HG03521 (cell line): ENCODE results near the gene MMP13.
"Not testable (repeated sequence)": the region's sequence is repeated elsewhere in the genome, so short reads cannot be mapped to it uniquely, and the experiment has no call there.

ENCODE experiments used
- ATAC-seq: cut with Tn5 transposase; IDR thresholded peaks from one replicate; pipeline ENCODE4 v1.9.1; 2021; ENCODE audit warnings: mild to moderate bottlenecking, moderate library complexity; ENCODE audit not compliant: unreplicated experiment

The MMP13 gene

GRCh38 chr11:102936864-102937509, 18.5 kb downstream of the MMP13 start:
- no peak for ATAC-seq

- ATAC-seq, result no peak
These were observed 20.0 kb downstream of the MMP13 start for GRCh38 chr11:102935514-102935913.

DNA sequence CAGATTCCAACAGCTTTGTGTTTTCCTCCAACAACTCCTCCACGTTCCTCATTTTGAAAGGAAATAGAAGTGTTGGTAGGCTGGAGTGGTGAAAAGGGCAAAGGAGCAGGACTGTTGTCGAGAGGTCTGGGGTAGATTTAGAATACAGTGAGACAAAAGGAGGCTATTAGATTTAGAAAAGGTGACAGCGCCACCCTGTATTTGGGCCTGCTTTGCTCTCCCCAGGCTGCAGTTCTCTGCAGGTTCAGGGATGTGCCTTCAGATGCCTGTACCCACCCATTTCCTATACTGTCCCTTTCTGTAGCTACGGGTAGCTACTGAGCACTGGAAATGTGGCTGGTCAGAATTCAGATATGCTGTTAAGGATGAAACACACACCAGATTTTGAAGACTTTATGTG, 20.8 kb downstream of the MMP13 start:
- no peak for ATAC-seq

- ATAC-seq, result peak; percentile 47
These were observed 21.9 kb downstream of the MMP13 start for GRCh38 chr11:102933627-102934026.

DNA sequence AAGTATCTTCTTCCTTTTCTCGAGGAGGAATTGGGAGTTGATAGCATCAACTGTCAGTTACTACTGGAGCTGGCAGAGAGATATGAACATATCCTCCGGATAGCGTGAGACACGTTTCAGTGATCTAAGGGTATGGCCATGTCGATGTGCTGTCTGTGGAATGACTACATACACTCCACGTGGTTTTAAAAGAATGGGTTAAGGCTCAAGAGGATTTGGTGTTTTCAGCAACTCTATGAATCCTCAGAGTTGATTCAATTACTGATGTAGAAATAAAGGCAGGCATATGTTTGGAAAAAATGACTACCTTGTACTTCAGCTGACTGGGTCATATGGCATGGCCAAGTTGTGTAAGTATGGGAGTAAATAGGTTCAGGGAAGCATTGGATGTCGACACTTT, 22.9 kb downstream of the MMP13 start:
- ATAC-seq, result no peak

DNA sequence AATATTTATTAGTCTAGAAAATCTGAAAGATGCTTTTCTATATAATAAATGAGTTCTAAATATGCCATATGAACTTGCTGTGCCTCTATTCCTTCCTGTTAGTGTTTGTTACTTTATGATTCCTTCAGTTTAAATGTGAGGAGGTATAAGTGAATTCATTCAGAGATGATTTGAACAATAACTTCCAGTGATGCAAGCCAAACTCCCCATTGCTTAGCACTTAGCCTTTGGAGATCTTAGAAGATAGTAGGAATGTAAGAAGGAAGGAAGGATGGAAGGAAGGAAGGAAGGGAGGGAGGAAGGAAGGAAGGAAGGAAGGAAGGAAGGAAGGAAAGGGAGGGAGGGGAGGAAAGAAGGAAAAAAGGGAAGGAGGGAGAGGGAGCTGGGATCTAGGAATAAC, 25.1 kb downstream of the MMP13 start:
- no peak for ATAC-seq

DNA sequence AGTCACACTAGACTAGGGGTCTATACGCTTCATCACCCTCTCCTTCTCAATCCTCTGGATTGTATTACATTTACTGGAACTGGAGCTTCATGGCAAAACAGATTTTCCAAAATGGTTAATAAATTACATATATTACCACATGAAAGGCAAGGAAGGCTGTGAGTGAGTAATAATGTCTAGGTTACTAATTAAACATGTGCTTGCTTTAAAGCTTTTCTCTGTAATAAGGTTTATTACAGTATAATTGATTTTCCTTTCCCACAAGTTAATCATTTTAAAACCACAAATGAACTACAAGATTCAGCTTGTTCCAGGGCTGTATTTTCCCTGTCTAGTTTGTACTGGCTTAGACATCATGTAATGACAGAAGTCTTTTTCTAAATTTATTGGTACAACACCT, 25.6 kb downstream of the MMP13 start:
- no peak for ATAC-seq

GRCh38 chr11:102929166-102929565, 26.4 kb downstream of the MMP13 start:
- no peak for ATAC-seq

GRCh38 chr11:102928247-102928646, 27.3 kb downstream of the MMP13 start:
- ATAC-seq, result no peak

DNA sequence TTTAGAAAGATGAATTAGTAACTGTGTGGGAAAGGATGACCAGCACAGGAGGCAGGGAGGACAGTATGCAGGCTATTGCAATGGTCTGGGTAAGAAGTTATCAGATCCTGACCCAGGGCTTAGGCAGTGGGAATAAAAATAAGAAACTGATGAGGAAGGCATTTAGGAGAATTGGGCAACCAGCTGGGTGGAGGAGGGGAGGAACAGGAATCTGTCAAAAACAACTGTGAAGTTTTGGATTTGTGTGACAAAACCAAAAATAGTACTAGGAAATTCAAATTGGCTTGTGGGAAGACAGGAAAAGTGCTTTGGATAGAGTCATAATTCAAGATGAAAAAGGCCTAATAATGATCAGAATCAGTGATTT, 27.9 kb downstream of the MMP13 start:
- ATAC-seq, result no peak

- no peak for ATAC-seq
These were observed 28.4 kb downstream of the MMP13 start for GRCh38 chr11:102926961-102927623.

GRCh38 chr11:102926517-102926916, 29.0 kb downstream of the MMP13 start:
- ATAC-seq, result no peak

DNA sequence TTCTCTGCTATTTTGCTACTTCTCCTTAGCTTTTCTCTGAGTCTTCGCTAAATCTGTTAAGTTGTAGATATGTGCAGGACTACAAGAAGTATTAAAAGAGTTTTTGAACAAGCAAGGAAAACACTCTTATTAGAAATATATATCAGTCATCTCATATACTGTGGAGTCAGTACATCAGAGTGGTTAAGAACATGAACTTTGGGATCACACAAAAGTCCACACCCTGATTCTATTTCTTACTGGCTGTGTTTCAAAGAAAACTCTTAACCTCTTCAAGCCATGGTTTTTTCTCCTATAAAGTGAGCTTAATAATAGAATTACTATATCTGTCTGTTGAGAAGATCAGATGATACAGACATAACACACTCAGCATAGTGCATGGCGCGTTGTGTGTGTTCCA, 29.5 kb downstream of the MMP13 start:
- ATAC-seq, result no peak

DNA sequence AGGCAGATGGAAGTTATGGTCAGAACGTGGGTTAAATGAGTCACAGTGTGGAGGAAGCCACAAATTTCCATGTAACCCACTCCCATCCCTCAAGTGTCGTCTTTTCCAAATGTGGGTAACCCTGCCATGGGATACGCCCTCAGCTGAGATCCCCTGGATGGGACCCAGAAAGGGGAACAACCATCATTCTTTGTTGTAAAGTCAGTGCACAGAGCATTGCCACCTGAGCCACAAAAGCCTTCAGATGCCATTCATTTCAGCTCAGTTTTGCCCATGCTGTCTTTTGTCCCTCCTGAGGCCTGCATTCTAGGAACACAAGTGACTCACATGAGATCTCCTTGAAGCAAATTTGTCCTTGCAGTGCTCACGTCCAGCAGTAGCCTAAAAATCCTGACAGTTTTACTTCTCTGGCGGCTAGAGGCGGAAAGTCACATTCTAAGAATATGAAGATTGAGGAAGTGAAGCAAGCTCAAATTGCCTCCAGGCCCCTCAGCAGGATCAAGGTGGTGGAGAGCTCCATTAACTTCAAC, 30.6 kb downstream of the MMP13 start:
- no peak for ATAC-seq

DNA sequence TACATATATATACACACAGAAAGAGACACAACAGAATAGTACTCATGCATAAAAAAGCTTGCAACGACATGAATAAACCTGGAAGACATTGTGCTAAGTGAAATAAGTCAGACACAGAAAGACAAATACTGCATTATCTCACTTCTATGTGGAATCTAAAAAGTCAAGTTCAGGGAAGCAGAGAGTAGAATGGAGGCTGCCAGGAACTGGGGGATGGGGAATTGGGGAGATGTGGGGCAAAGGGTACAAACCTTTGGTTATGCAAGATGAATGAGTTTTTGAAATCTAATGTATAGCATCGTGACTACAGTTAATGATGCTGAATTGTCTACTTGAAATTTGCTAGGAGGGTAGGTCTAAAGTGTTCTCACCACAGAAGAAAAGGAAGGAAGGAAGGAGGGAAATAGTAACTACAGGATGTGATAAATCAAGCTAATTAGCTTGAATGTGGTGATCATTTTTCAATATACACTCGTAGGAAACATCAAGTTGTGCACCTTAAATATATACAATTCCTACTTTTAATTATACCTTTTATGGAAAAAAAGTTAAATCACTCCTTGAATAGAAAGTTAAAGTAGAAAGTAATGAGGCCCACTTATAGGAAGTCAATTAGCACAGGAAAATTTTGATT, 33.8 kb downstream of the MMP13 start:
- no peak for ATAC-seq

- peak; percentile 87 for ATAC-seq
These were observed 35.3 kb downstream of the MMP13 start for GRCh38 chr11:102920118-102920684.

DNA sequence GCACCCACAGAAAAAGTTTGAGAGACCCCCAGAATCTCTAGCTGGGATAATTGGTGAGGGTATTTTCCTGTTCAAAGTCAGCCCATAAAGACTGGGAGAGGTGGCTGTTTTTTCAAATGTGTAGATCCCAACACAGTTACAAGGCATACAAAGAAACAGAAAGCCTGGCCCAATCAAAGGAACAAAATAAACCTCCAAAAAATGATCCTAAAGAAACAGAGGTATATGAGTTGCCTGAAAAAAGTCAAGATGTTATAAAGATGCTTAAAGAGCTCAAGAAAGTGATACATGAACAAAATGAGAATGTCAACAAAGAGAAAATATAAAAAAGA, 40.5 kb downstream of the MMP13 start:
- ATAC-seq, result no peak

DNA sequence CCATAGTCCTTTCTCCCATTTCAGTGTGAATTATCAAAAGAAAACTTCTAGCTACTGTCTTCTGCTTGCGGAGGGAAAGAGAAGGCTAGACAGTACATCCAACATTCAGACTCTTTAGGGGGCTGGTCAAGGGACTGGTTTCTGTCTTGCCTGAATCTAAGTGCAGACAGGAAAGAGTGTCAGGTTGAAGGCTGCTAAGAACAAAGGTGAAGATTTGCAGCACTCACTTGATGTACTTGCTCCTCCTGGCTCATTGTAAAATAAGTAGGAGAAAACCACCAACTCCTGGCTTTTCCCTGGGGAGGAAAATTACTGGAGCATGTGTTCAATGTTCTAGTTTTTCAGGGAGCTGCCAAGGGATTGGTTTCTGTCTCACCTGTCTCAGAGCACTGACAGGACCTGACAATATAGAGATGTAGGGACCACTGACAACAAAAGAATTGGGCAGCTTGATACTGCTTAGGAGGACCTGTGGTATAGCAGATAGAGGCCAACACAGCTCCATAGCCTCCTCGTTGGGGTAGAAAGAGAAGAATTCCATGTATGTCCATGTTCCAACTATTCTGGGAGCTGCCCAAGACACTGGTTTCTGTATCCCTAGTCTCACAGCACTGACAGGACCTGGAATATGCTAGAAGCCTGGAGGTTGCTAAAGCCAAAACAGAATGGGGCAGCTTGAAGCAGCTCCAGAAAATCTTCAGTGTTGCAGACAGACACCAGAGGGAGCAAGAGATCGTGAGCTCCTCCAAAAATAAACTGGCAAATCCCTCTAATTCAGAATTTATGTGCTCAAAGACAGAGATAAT, 41.1 kb downstream of the MMP13 start:
- no peak for ATAC-seq

GRCh38 chr11:102912482-102912830, 43.1 kb downstream of the MMP13 start:
- no peak for ATAC-seq

DNA sequence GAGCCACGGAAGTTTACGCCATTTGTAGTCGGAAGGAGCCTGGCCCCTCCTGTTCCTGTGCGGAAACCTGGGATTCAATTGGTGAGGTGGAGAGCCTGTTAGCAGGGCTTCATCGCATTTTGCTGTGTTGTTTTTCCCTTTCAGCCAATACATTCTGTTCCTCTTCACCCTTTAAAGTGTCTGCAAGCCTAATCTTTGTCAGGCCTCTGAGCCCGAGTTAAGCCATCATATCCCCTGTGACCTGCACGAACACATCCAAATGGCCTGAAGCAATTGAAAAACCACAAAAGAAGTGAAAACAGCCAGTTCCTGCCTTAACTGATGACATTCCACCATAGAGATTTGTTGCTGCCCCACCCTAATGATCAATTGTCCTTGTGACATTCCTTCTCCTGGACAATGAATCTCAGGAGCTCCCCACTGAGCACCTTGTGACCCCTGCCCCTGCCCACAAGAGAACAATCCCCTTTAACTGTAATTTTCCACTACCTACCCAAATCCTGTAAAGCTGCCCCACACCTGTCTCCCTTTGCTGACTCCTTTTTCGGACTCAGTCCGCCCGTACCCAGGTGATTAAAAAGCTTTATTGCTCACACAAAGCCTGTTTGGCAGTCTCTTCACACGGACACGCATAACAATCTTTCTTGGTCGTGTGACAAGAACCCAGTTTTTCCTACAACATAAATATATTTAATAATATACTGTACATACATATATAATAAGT, 43.6 kb downstream of the MMP13 start:
- ATAC-seq, result no peak

DNA sequence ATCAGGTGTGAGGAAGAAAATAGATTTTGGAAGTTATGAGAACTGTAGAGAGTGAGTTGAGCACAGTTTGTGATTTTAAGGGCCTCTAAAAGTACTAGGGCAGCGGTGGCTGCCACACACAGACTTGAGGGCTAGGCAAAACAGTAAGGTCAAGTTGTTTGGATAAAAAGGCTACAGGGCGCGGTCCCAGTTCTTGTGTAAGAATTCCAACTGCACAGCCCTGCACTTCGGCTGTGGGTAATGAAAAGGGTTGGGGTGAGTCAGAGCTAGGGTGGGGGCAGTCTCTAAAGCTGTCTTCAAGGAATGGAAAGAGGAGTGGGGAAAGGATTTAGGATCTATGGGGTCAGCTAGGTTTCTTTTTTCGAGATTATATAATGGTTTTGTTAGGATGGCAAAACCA, 49.7 kb downstream of the MMP13 start:
- ATAC-seq, result not testable (repeated sequence)
